Stimulated activated CD8-positive, alpha-beta memory T cell treated with anti-CD3 and anti-CD28 coated beads, Interleukin-2, amount 100 ng/mL, for 48 hours (primary cell): ENCODE results near the gene SLC37A1.

Experiments
- DNase-seq, 2 donors: peaks; one replicate each; pipeline ENCODE4 v3.0.0-alpha.2; 2020; ENCODE audit warnings: low read depth in 2 of 2

Gene SLC37A1

GRCh38 chr21:42507418-42507817 lies 6.2 kb upstream of the SLC37A1 start:
- no peak for DNase-seq

GRCh38 chr21:42508371-42508770 lies 5.3 kb upstream of the SLC37A1 start:
- DNase-seq = no peak

GRCh38 chr21:42509244-42509643 lies 4.4 kb upstream of the SLC37A1 start:
- no peak for DNase-seq

GRCh38 chr21:42512346-42513034 lies 1.2 kb upstream of the SLC37A1 start:
- no peak for DNase-seq

GRCh38 chr21:42513985-42514882 lies 582 bp downstream of the SLC37A1 start:
- peak; percentile 48 to 55 for DNase-seq

- no peak for DNase-seq
Observed at GRCh38 chr21:42514883-42515228, 1.2 kb downstream of the SLC37A1 start.

- DNase-seq = no peak
Observed at GRCh38 chr21:42515708-42516502, 2.3 kb downstream of the SLC37A1 start.

- no peak for DNase-seq
Observed at GRCh38 chr21:42518215-42518614, 4.6 kb downstream of the SLC37A1 start.

- no peak for DNase-seq
Observed at GRCh38 chr21:42518626-42519025, 5.0 kb downstream of the SLC37A1 start.

GRCh38 chr21:42520628-42521253 lies 7.1 kb downstream of the SLC37A1 start:
- no peak for DNase-seq

GRCh38 chr21:42521384-42521783 lies 7.7 kb downstream of the SLC37A1 start:
- no peak for DNase-seq

GRCh38 chr21:42521805-42522204 lies 8.2 kb downstream of the SLC37A1 start:
- no peak for DNase-seq

GRCh38 chr21:42522271-42522670 lies 8.6 kb downstream of the SLC37A1 start:
- no peak for DNase-seq

- no peak for DNase-seq
Observed at GRCh38 chr21:42522771-42523170, 9.1 kb downstream of the SLC37A1 start.

- DNase-seq = no peak
Observed at GRCh38 chr21:42523211-42523610, 9.6 kb downstream of the SLC37A1 start.

- no peak for DNase-seq
Observed at GRCh38 chr21:42523941-42524340, 10.3 kb downstream of the SLC37A1 start.

GRCh38 chr21:42524341-42525028 lies 10.8 kb downstream of the SLC37A1 start:
- DNase-seq = peak in 1 of 2 donors; percentile 39

GRCh38 chr21:42525029-42525581 lies 11.5 kb downstream of the SLC37A1 start:
- no peak for DNase-seq

GRCh38 chr21:42525676-42526378 lies 12.2 kb downstream of the SLC37A1 start:
- DNase-seq = no peak

- DNase-seq = no peak
Observed at GRCh38 chr21:42526379-42526727, 12.7 kb downstream of the SLC37A1 start.
